ENCODE data around the gene ZRANB1.

The ZRANB1 gene

DNA sequence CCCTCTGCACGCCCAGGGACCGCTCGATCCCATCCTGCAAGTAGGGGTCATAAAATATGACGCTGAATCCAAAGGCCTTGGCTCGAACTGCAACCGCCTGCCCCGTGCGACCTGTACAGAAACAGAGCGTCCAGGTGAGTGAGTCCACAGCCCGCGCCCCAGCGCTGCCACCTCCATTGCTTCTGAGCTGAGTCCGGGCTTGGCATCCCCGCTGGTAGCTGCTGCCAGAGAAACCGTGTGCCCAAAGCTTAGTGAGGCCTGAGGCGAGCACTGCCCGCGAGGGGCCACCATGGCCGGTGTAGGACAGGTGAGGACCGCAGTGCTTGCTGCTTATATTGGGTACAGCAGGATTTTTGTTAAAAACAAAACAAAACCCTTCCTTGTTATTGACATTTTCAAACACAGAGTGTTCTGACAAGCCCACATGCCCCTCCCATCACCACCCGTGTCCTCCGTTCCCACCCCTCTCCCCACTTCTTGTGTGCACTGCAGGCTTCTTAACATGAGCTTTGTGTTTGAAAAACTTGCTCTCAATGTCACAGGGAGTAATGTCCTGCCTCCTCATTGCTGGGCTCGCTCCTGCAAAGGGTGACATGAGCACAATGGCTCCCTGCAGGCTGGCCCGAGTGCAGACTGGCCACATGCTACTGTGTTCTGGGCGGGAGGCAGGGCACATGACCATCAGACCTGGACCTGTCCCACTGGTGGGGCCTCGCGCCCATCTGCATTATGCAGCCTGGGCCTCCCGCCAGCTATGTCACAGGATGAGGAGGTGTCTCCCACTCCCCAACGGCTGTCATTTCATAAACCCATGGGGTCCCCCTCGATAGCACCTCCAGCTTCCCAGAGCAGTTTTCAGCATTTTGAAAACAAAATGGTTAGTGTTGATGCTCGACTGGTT, 52.9 kb downstream of the ZRANB1 start:
- Histone ChIP-seq H3K9me3 (ENCODE audit: insufficient read depth, low read depth, low read length) (no peaks in the 10 kb centered on the region), H3K9ac (ENCODE audit: low read depth, low read length) (no peak overlapping the region), H3K4me1 (ENCODE audit: insufficient read depth, low read length) (no peaks in the 10 kb centered on the region), H3K4me3 (ENCODE audit: low read length) (no peak overlapping the region), H3K27me3 (ENCODE audit: insufficient read depth, low read length) (no peaks in the 10 kb centered on the region), H3K27ac (ENCODE audit: low read depth, low read length) (no peak overlapping the region), H3K36me3 (ENCODE audit: insufficient read depth, low read length) (peaks cover 96% of the 10 kb centered on the region)
- WGBS = 95% methylated on average over 31 of the region's 31 CpGs

DNA sequence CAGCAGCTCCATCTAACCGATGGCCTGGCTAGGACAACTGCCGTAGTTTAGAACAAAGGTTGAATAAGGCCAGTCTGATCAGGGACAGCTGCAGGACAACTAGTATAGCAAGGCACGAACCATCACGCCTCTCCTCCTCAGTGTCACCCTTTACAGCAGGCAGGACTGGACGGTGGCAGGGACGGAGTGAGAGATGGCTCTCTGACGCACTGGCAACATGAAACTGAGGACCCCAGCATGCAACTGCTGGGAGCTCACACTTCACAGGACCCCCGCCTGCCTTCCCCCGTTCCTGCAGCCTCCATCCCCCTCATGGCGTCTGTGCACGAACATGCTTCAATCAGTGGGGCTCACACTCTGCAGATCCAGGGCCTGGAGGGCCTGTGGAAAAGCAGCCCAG, 53.7 kb downstream of the ZRANB1 start:
- Histone ChIP-seq H3K27ac (ENCODE audit: low read depth, low read length) (no peak overlapping the region), H3K9ac (ENCODE audit: low read depth, low read length) (no peak overlapping the region), H3K36me3 (ENCODE audit: insufficient read depth, low read length) (peaks cover 98% of the 10 kb centered on the region), H3K4me3 (ENCODE audit: low read length) (no peak overlapping the region), H3K4me1 (ENCODE audit: insufficient read depth, low read length) (no peaks in the 10 kb centered on the region), H3K27me3 (ENCODE audit: insufficient read depth, low read length) (no peaks in the 10 kb centered on the region), H3K9me3 (ENCODE audit: insufficient read depth, low read depth, low read length) (no peaks in the 10 kb centered on the region)
- 88% methylated on average over 11 of the region's 11 CpGs for WGBS

DNA sequence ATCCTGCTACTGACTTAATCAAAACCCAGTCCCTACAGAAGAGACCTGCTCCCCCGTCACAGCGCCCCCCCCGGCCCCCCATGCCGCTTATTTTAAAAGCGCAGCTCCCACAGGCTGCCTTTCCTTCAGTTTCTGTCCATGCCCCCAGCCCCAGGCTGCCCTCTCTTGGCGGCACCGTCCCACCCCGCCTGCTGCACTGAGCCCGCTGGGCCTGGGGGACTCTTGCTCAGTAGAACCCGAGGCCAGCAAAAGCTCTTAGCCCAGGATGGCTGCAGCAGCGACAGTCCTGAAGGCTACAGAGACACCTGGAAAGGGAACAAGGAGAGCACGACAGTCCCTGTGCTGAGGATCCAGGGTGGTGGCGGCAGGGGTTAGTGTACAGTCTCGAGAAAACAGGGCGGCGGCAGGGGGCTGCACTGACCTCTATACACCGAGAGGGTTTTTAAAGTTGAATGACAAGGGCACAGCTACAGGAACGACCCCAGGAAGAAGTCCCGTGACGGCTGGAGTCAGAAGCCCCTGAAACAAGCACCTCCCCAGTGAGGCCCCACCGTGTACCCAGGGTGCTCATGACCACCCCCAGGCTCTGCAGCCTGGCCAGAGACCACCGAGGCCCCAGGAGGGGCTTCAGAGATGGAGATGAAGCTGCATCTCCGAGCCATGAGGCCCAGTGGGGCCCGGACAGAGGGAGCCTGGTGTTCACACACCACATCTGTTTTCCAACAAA, 54.4 kb downstream of the ZRANB1 start:
- Histone ChIP-seq H3K36me3 (ENCODE audit: insufficient read depth, low read length) (peaks cover 98% of the 10 kb centered on the region), H3K4me1 (ENCODE audit: insufficient read depth, low read length) (no peaks in the 10 kb centered on the region)
- WGBS = 91% methylated on average over 24 of the region's 24 CpGs

DNA sequence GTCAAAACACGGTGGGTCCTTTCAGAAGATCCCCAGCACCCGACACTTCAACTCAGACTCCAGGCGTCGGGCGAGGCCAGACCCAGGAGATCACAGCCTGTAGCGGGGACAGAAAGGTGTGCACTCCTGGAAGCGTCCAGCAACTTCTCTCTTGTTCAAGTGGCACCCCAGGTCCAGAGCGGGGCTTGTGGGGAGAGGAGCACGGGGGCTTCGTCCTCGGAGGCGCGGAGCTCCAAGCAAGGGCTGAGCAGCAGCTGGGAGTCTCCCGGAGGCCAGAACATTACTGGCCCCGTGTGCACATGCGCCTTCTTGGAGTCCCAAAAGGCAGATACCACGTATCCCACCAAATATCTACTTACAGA, 54.9 kb downstream of the ZRANB1 start:
- WGBS = 94% methylated on average over 17 of the region's 17 CpGs
- Histone ChIP-seq H3K9ac (ENCODE audit: low read depth, low read length) (no peak overlapping the region), H3K27me3 (ENCODE audit: insufficient read depth, low read length) (no peaks in the 10 kb centered on the region), H3K9me3 (ENCODE audit: insufficient read depth, low read depth, low read length) (no peaks in the 10 kb centered on the region), H3K4me1 (ENCODE audit: insufficient read depth, low read length) (no peaks in the 10 kb centered on the region), H3K4me3 (ENCODE audit: low read length) (no peak overlapping the region), H3K36me3 (ENCODE audit: insufficient read depth, low read length) (peaks cover 98% of the 10 kb centered on the region), H3K27ac (ENCODE audit: low read depth, low read length) (no peak overlapping the region)

More for the DNA sequence above, 54.4 kb downstream of the ZRANB1 start:
- Histone ChIP-seq H3K9me3 (ENCODE audit: insufficient read depth, low read depth, low read length) (no peaks in the 10 kb centered on the region), H3K27ac (ENCODE audit: low read depth, low read length) (no peak overlapping the region), H3K4me3 (ENCODE audit: low read length) (no peak overlapping the region), H3K9ac (ENCODE audit: low read depth, low read length) (no peak overlapping the region), H3K27me3 (ENCODE audit: insufficient read depth, low read length) (no peaks in the 10 kb centered on the region)

DNA sequence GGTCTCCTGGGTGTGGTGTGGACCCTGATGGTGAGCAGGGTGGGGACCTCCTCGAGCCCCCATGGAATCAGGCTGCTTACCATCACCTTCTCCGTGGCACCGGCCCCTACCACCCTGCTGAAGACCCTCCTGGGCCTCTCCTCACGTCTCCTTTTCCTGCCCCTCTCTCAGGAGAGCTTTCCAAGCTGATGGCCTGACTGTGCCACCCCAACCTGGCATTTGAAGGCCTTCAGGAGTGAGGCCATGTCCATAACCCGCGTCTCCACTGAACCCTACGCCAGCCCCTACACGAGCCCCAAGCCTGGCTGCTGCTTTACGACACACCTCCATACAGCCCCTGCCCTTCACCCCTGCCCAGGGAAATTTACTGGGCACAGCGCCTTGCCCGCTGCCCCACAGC, 55.4 kb downstream of the ZRANB1 start:
- WGBS = 95% methylated on average over 11 of the region's 11 CpGs
- Histone ChIP-seq H3K27me3 (ENCODE audit: insufficient read depth, low read length) (no peaks in the 10 kb centered on the region), H3K4me1 (ENCODE audit: insufficient read depth, low read length) (no peaks in the 10 kb centered on the region), H3K27ac (ENCODE audit: low read depth, low read length) (no peak overlapping the region), H3K9me3 (ENCODE audit: insufficient read depth, low read depth, low read length) (no peaks in the 10 kb centered on the region), H3K9ac (ENCODE audit: low read depth, low read length) (no peak overlapping the region), H3K4me3 (ENCODE audit: low read length) (no peak overlapping the region), H3K36me3 (ENCODE audit: insufficient read depth, low read length) (peaks cover 98% of the 10 kb centered on the region)

DNA sequence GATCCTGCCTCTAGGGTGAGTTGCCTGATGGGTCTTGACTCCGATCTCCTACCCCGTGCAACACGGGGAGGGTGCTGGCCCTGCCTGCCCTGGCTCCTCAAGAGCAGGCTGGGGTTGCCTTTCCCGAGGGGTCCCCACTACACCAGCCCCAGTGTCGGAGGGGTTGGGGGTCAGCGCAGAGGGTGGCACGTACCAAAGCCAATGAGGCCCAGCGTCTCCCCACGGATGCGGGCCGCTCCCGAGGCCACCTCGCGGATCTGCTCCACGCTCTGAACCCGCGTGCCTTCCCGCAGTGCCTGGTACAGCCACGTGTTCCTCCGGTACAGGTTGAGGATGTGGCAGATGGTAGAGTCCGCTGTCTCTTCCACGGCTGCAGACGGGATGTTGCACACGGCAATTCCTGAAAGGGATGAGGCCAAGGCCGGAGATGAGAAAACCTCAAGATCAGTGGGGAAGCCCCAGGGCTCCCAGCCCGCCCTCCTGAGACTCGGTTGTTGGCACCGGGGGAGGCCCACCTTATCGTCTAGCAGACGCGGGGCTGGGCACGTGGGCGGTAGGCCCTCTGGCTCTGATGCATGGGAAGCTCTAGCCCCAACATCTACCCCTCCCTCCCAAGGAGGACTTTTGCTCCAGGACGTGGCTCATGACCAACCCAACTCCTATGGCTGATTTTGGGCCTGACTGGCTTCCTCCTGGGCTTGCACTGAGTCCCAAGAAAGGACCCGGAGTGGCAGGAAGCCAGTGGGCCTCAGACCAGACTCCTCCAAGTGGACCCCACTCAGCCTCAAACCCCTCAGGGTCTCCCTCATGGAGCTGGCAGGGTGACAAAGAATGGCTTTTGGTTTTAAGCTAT, 56.1 kb downstream of the ZRANB1 start:
- Histone ChIP-seq H3K4me1 (ENCODE audit: insufficient read depth, low read length) (no peaks in the 10 kb centered on the region), H3K9ac (ENCODE audit: low read depth, low read length) (no peak overlapping the region), H3K27ac (ENCODE audit: low read depth, low read length) (no peak overlapping the region), H3K27me3 (ENCODE audit: insufficient read depth, low read length) (no peaks in the 10 kb centered on the region), H3K36me3 (ENCODE audit: insufficient read depth, low read length) (peaks cover 98% of the 10 kb centered on the region), H3K4me3 (ENCODE audit: low read length) (no peak overlapping the region), H3K9me3 (ENCODE audit: insufficient read depth, low read depth, low read length) (no peaks in the 10 kb centered on the region)
- 96% methylated on average over 35 of the region's 35 CpGs for WGBS

DNA sequence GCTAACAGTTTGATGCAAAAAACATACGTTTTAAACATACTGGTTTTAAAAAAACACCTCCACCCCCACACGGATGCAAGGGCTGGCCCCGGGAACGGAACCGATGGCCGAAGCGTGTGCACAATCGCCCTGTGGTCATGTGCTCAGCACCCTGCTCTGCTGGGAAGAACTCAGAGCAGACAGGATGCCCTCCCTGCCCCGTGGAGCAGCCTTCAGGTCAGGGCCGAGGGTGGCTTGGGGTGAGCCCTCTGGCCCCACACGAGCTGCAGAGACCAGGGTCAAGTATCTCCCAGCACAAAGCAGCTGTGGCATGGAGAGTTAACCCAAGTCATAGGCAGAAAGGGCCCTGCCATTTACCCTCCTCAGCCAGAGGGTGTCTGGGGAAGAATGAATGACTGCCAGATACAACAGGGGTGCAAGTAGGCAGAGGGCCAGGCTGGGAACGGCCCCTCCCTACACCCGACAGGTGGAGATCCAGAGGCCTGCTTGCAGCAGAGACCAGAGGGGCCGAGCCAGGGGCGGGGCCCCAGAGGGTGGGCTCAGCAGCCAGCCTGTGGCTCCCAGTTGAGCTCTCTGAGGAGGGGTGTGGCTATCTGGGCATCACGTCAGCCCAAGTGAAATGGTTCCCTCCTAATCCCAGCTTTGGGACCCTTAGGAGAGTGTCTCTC, 56.8 kb downstream of the ZRANB1 start:
- no peak overlapping the region for H3K9ac ChIP-seq (ENCODE audit: low read depth, low read length)
- no peaks in the 10 kb centered on the region for H3K4me1 ChIP-seq (ENCODE audit: insufficient read depth, low read length)
- H3K9me3 ChIP-seq (ENCODE audit: insufficient read depth, low read depth, low read length) = no peaks in the 10 kb centered on the region
- no peak overlapping the region for H3K4me3 ChIP-seq (ENCODE audit: low read length)
- peaks cover 96% of the 10 kb centered on the region for H3K36me3 ChIP-seq (ENCODE audit: insufficient read depth, low read length)
- no peak overlapping the region for H3K27ac ChIP-seq (ENCODE audit: low read depth, low read length)
- H3K27me3 ChIP-seq (ENCODE audit: insufficient read depth, low read length) = no peaks in the 10 kb centered on the region
- 94% methylated on average over 16 of the region's 16 CpGs for WGBS

DNA sequence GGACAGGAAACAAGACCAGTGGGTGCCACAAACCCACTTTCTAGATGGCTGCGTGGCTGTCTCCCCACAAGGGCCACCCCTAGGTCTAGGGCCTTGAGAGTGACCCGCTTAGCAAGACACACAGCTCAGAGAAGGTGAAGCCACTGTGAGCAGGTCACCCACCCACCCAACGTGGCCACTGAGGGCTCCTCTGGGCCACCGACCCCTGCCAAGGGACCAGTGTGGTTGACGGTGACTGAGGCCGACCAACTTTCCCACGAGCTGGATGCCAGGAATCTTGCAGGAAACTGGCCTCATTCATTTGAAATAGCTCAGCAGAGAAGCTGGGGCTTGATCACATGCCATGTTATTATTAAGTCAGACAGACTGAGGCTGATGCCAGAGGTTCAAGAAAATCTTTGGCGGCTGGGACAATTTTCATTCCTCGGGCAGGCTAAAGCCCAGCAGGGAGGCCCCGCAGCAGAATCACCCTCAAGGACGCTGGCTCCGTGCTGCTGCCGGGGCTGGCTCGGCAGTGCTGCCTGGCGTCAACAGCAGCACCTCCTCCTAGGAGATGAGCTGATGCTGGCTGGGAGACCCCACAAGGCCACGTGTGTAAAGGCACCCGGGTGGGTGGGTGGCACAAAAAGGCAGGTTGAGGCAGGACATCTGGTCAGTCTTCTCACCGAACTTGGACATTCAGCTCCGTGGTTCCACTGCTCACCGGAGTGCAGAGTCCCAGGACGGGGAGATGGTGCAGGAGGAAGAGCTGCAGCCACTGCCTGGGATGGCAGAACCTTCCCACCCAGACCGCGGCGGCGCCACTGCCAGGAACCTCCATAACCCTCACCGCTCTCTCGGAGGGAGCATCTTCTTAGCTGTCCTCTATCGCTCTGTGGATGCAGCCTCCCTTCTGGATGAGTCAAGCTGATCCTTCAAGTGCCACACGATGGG, 57.8 kb downstream of the ZRANB1 start:
- 96% methylated on average over 29 of the region's 29 CpGs for WGBS
- peaks cover 95% of the 10 kb centered on the region for H3K36me3 ChIP-seq (ENCODE audit: insufficient read depth, low read length)
- H3K9me3 ChIP-seq (ENCODE audit: insufficient read depth, low read depth, low read length) = no peaks in the 10 kb centered on the region
- no peaks in the 10 kb centered on the region for H3K27me3 ChIP-seq (ENCODE audit: insufficient read depth, low read length)
- no peak overlapping the region for H3K27ac ChIP-seq (ENCODE audit: low read depth, low read length)
- no peak overlapping the region for H3K4me3 ChIP-seq (ENCODE audit: low read length)
- H3K9ac ChIP-seq (ENCODE audit: low read depth, low read length) = no peak overlapping the region
- 0 out of 2 replicates have a peak, but pooled peaks cover 1% of the 10 kb centered on the region for H3K4me1 ChIP-seq (ENCODE audit: insufficient read depth, low read length)

DNA sequence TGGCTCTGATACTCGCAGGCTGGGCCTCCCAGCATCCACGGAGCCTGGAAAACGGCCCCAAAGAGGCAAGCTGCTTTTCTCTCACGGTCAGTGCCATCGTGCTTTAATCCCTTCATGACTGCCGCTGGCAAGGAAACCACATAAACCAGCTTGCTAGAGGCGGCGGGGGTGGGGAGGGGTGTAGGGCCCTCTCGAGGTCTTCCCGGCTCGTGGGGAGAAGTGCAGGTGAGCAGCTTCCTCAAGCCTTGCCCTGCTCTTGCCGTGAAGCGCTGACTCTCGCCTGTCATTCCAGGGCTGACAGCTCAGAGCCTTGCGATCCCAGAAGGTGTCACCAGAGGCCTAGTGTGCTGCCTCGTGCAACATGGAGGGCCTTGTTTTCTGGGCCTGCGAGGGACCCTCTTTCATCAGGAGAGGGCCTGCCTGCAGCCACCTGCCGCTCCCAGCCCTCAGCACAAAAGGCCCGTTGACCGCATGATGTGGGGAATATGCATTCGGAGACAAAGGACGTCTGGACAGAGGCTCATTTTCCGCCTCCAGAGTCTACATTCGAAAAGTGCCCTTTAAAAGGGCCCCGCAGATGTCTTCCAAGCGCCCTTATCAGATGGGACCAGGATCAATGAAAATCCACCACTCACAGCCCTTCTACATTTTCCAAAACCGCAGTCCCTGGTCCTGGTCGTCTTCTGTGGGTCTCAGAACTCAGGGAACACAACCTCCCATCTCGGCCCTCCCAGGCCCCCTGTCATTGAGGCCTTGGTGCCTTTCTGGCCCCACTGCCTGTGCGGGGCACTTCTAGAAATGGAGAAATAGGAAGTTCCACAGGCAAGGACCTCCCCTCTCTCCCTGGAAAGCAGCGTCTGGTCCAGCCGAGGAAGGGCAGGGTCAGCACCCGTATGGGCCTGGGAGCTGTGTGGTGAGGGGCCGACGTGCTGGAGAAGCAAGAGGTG, 58.7 kb downstream of the ZRANB1 start:
- Histone ChIP-seq H3K4me1 (ENCODE audit: insufficient read depth, low read length) (0 out of 2 replicates have a peak, but pooled peaks cover 3% of the 10 kb centered on the region), H3K4me3 (ENCODE audit: low read length) (no peak overlapping the region), H3K9me3 (ENCODE audit: insufficient read depth, low read depth, low read length) (no peaks in the 10 kb centered on the region), H3K27me3 (ENCODE audit: insufficient read depth, low read length) (no peaks in the 10 kb centered on the region), H3K9ac (ENCODE audit: low read depth, low read length) (no peak overlapping the region), H3K36me3 (ENCODE audit: insufficient read depth, low read length) (peaks cover 95% of the 10 kb centered on the region), H3K27ac (ENCODE audit: low read depth, low read length) (0 out of 2 replicates have a peak overlapping the region, but pooled peaks have one; percentile 35)
- 92% methylated on average over 35 of the region's 35 CpGs for WGBS
